DOHH2 (cell line): ENCODE measurements around the gene PTGFR.

Experiments used
- CTCF ChIP-seq: fragments of 200-600 bp; sonication (generic); IDR thresholded peaks from one replicate; pipeline ENCODE4 v1.5.1; 2014; ENCODE audit warnings: antibody characterized with exemption, mild to moderate bottlenecking, low read depth, low read length; ENCODE audit not compliant: poor library complexity, severe bottlenecking
- EZH2phosphoT487 ChIP-seq: fragments of 200-600 bp; sonication (generic); IDR thresholded peaks from 2 replicates; pipeline ENCODE4 v1.6.1; 2017; ENCODE audit warnings: borderline replicate concordance, mild to moderate bottlenecking, antibody characterized with exemption, low read length, moderate library complexity, mixed read lengths

DNA sequence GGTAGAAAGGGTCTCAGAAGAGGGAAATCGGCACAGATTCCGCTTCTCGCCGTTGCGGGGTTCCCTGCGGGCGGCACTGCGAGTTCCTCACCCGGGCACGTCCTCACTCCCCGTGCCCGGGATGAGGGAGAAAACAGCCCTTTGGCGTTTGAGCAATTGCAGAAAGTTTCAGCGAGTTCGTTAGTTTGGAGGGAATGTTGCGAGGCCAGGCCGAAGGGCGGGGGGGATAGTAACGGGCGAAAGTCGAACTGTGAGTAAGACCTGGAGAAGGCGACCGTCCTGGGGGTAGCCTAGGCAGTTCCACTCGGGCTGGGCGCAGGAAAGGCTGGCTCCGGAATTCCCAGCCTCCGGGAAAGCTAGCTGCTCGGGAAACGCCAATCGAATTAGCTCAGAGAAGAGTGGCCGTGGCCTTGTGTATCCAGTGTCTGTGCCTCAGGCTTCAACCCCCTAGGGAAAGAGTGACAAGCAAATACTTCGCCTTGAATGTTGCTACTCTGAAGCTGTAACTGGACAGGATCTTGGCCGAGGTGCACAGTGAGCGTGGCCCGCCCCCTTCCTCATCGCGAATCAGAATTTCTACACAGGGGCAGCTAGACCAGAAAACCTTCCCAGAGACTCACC is 787 bp downstream of the PTGFR start:
- TF ChIP-seq CTCF (no peak), EZH2phosphoT487 (no peak)
